ENCODE measurements around the gene SPHK1. TPM values are rescaled to one million over a fixed set of nuclear protein-coding genes. Genes with fewer than 3 reads are reported as not detected.
A peak's percentile ranks its signal among the peaks of the same experiment; 100 is the strongest.

SPHK1 gene
- total and polyA plus RNA-seq, 7 experiments from 2014 or later: 0.43 to 14.1 (median 0.57) TPM

GRCh38 chr17:76397184-76397583 is 12.8 kb downstream of the SPHK1 start:
- Mint-ChIP-seq H3K36me3 (peaks cover 12 to 52% (median 20%) of the 10 kb centered on the region in 5 donors), H3K27ac (no peak overlapping the region), H3K4me3 (no peak overlapping the region), H3K27me3 (no peaks in the 10 kb centered on the region), H3K9me3 (no peaks in the 10 kb centered on the region), H3K4me1 (peaks cover 0 to 5% (median 0%) of the 10 kb centered on the region in 7 donors)
- no peak for ATAC-seq
- ChIA-PET POLR2A (interaction anchor here (0.5 to 1.5 kb wide), 3 partner anchors 42 to 93 kb away, joined by 3 read pairs; no protein-coding TSS in a partner anchor), CTCF (interaction anchor here (0.5 to 3.8 kb wide), 19 partner anchors 10 to 339 kb away, joined by 3 to 73 read pairs (median 4); partner anchors contain the start of gene QRICH2)
- H3K36me3 ChIP-seq (ENCODE audit: control insufficient read depth in 2 of 3, insufficient read depth in 3 of 3, low read length in 3 of 3): peaks cover 0 to 79% (median 10%) of the 10 kb centered on the region in 3 experiments
- intact Hi-C loops (cut with micrococcal nuclease): no loop called here
- DNase-seq: no peak
- H3K4me3 ChIP-seq (ENCODE audit: low read length): no peak overlapping the region
- H3K9me3 ChIP-seq (ENCODE audit: control insufficient read depth in 2 of 3, low read length in 3 of 3): no peaks in the 10 kb centered on the region
- no peaks in the 10 kb centered on the region for H3K4me1 ChIP-seq (ENCODE audit: control insufficient read depth in 2 of 2, insufficient read depth in 2 of 2, low read length in 2 of 2)
- H3K27me3 ChIP-seq (ENCODE audit: control insufficient read depth in 2 of 2, insufficient read depth in 2 of 2, low read length in 2 of 2): no peaks in the 10 kb centered on the region
- no peak overlapping the region for H3K27ac ChIP-seq (ENCODE audit: low read depth, low read length)

- H3K27ac Mint-ChIP-seq: peak overlapping the region in 1 of 9 donors; percentile 38
- H3K4me1 Mint-ChIP-seq: peaks cover 0 to 5% (median 0%) of the 10 kb centered on the region in 7 donors
- ATAC-seq (peak; percentile 88), DNase-seq (peak; percentile 62 to 87 (median 76))
- no peaks in the 10 kb centered on the region for H3K27me3 Mint-ChIP-seq
- H3K4me3 Mint-ChIP-seq: no peak overlapping the region
- H3K27ac ChIP-seq (ENCODE audit: low read depth, low read length): no peak overlapping the region
- peaks cover 12 to 58% (median 21%) of the 10 kb centered on the region in 5 donors for H3K36me3 Mint-ChIP-seq
- POLR2A ChIA-PET: interaction anchor here (0.5 to 1.5 kb wide), 8 partner anchors 10 to 731 kb away, joined by 3 to 7 read pairs (median 3); partner anchors contain the start of gene RECQL5
- H3K4me1 ChIP-seq (ENCODE audit: control insufficient read depth in 2 of 2, insufficient read depth in 2 of 2, low read length in 2 of 2): no peaks in the 10 kb centered on the region
- intact Hi-C loops (cut with micrococcal nuclease): loop anchor here (1.0 kb wide), 1 partner anchor 95 kb away; no protein-coding TSS in a partner anchor
- CTCF ChIA-PET: interaction anchor here (0.5 to 3.8 kb wide), 40 partner anchors 10 to 865 kb away, joined by 3 to 73 read pairs (median 4); partner anchors contain the start of genes PRPSAP1 and QRICH2
- no peaks in the 10 kb centered on the region for H3K9me3 ChIP-seq (ENCODE audit: control insufficient read depth in 2 of 3, low read length in 3 of 3)
- no peaks in the 10 kb centered on the region for H3K9me3 Mint-ChIP-seq
- H3K27me3 ChIP-seq (ENCODE audit: control insufficient read depth in 2 of 2, insufficient read depth in 2 of 2, low read length in 2 of 2): no peaks in the 10 kb centered on the region
- peaks cover 0 to 84% (median 11%) of the 10 kb centered on the region in 3 experiments for H3K36me3 ChIP-seq (ENCODE audit: control insufficient read depth in 2 of 3, insufficient read depth in 3 of 3, low read length in 3 of 3)
- H3K4me3 ChIP-seq (ENCODE audit: low read length): no peak overlapping the region
These were observed 13.5 kb downstream of the SPHK1 start for GRCh38 chr17:76397687-76398522.

- Histone ChIP-seq H3K9me3 (ENCODE audit: control insufficient read depth in 2 of 3, low read length in 3 of 3) (no peaks in the 10 kb centered on the region), H3K4me3 (ENCODE audit: low read length) (no peak overlapping the region), H3K27ac (ENCODE audit: low read depth, low read length) (no peak overlapping the region), H3K36me3 (ENCODE audit: control insufficient read depth in 2 of 3, insufficient read depth in 3 of 3, low read length in 3 of 3) (peaks cover 0 to 87% (median 11%) of the 10 kb centered on the region in 3 experiments), H3K4me1 (ENCODE audit: control insufficient read depth in 2 of 2, insufficient read depth in 2 of 2, low read length in 2 of 2) (no peaks in the 10 kb centered on the region), H3K27me3 (ENCODE audit: control insufficient read depth in 2 of 2, insufficient read depth in 2 of 2, low read length in 2 of 2) (no peaks in the 10 kb centered on the region)
- Mint-ChIP-seq H3K27ac (peak overlapping the region in 1 of 9 donors; percentile 38), H3K4me3 (no peak overlapping the region), H3K27me3 (no peaks in the 10 kb centered on the region), H3K4me1 (peaks cover 0 to 5% (median 0%) of the 10 kb centered on the region in 7 donors), H3K9me3 (no peaks in the 10 kb centered on the region), H3K36me3 (peaks cover 12 to 63% (median 21%) of the 10 kb centered on the region in 5 donors)
- intact Hi-C loops (cut with micrococcal nuclease): loop anchor here (1.0 kb wide), 1 partner anchor 95 kb away; no protein-coding TSS in a partner anchor
- ChIA-PET POLR2A (interaction anchor here (0.6 to 0.9 kb wide), 3 partner anchors 15 to 732 kb away, joined by 3 to 7 read pairs (median 3); partner anchors contain the start of gene RECQL5), CTCF (interaction anchor here (0.6 to 3.8 kb wide), 29 partner anchors 10 to 394 kb away, joined by 3 to 73 read pairs (median 4); partner anchors contain the start of genes PRPSAP1 and QRICH2)
- no peak for DNase-seq
- ATAC-seq: peak; percentile 17
These were observed 14.2 kb downstream of the SPHK1 start for GRCh38 chr17:76398523-76399174.

- Histone ChIP-seq H3K4me1 (ENCODE audit: control insufficient read depth in 2 of 2, insufficient read depth in 2 of 2, low read length in 2 of 2) (no peaks in the 10 kb centered on the region), H3K9me3 (ENCODE audit: control insufficient read depth in 2 of 3, low read length in 3 of 3) (no peaks in the 10 kb centered on the region), H3K27ac (ENCODE audit: low read depth, low read length) (no peak overlapping the region), H3K4me3 (ENCODE audit: low read length) (no peak overlapping the region), H3K36me3 (ENCODE audit: control insufficient read depth in 2 of 3, insufficient read depth in 3 of 3, low read length in 3 of 3) (peaks cover 0 to 88% (median 11%) of the 10 kb centered on the region in 3 experiments), H3K27me3 (ENCODE audit: control insufficient read depth in 2 of 2, insufficient read depth in 2 of 2, low read length in 2 of 2) (no peaks in the 10 kb centered on the region)
- ATAC-seq (no peak), DNase-seq (no peak)
- intact Hi-C loops (cut with micrococcal nuclease): no loop called here
- no peaks in the 10 kb centered on the region for H3K27me3 Mint-ChIP-seq
- no peaks in the 10 kb centered on the region for H3K9me3 Mint-ChIP-seq
- ChIA-PET POLR2A (no interaction called here), CTCF (interaction anchor here (1.0 to 3.8 kb wide), 9 partner anchors 9 to 97 kb away, joined by 3 to 73 read pairs (median 5); no protein-coding TSS in a partner anchor)
- no peak overlapping the region for H3K27ac Mint-ChIP-seq
- H3K4me3 Mint-ChIP-seq: no peak overlapping the region
- peaks cover 0 to 7% (median 2%) of the 10 kb centered on the region in 7 donors for H3K4me1 Mint-ChIP-seq
- H3K36me3 Mint-ChIP-seq: peaks cover 15 to 67% (median 27%) of the 10 kb centered on the region in 5 donors
These were observed 15.1 kb downstream of the SPHK1 start for GRCh38 chr17:76399175-76400172.

- ATAC-seq (no peak), DNase-seq (no peak)
- Histone ChIP-seq H3K4me1 (ENCODE audit: control insufficient read depth in 2 of 2, insufficient read depth in 2 of 2, low read length in 2 of 2) (no peaks in the 10 kb centered on the region), H3K4me3 (ENCODE audit: low read length) (no peak overlapping the region), H3K36me3 (ENCODE audit: control insufficient read depth in 2 of 3, insufficient read depth in 3 of 3, low read length in 3 of 3) (peaks cover 0 to 74% (median 5%) of the 10 kb centered on the region in 3 experiments), H3K27me3 (ENCODE audit: control insufficient read depth in 2 of 2, insufficient read depth in 2 of 2, low read length in 2 of 2) (no peaks in the 10 kb centered on the region), H3K27ac (ENCODE audit: low read depth, low read length) (no peak overlapping the region), H3K9me3 (ENCODE audit: control insufficient read depth in 2 of 3, low read length in 3 of 3) (no peaks in the 10 kb centered on the region)
- ChIA-PET POLR2A (no interaction called here), CTCF (no interaction called here)
- Mint-ChIP-seq H3K27me3 (no peaks in the 10 kb centered on the region), H3K4me1 (peaks cover 0 to 7% (median 3%) of the 10 kb centered on the region in 7 donors), H3K9me3 (no peaks in the 10 kb centered on the region), H3K27ac (peak overlapping the region in 4 of 9 donors; percentile 17 to 53 (median 34)), H3K36me3 (peaks cover 11 to 61% (median 24%) of the 10 kb centered on the region in 5 donors), H3K4me3 (no peak overlapping the region)
- intact Hi-C loops (cut with micrococcal nuclease): no loop called here
These were observed 18.3 kb downstream of the SPHK1 start for GRCh38 chr17:76402711-76403110.
